GM19463 (cell line): ENCODE measurements around the gene KRT81.
"Not testable (repeated sequence)": the region's sequence is repeated elsewhere in the genome, so short reads cannot be mapped to it uniquely, and the experiment has no call there.

Source experiments
- ATAC-seq: cut with Tn5 transposase; IDR thresholded peaks from one replicate; pipeline ENCODE4 v1.9.1; 2021; ENCODE audit warnings: mild to moderate bottlenecking, moderate library complexity; ENCODE audit not compliant: unreplicated experiment

Gene KRT81

DNA sequence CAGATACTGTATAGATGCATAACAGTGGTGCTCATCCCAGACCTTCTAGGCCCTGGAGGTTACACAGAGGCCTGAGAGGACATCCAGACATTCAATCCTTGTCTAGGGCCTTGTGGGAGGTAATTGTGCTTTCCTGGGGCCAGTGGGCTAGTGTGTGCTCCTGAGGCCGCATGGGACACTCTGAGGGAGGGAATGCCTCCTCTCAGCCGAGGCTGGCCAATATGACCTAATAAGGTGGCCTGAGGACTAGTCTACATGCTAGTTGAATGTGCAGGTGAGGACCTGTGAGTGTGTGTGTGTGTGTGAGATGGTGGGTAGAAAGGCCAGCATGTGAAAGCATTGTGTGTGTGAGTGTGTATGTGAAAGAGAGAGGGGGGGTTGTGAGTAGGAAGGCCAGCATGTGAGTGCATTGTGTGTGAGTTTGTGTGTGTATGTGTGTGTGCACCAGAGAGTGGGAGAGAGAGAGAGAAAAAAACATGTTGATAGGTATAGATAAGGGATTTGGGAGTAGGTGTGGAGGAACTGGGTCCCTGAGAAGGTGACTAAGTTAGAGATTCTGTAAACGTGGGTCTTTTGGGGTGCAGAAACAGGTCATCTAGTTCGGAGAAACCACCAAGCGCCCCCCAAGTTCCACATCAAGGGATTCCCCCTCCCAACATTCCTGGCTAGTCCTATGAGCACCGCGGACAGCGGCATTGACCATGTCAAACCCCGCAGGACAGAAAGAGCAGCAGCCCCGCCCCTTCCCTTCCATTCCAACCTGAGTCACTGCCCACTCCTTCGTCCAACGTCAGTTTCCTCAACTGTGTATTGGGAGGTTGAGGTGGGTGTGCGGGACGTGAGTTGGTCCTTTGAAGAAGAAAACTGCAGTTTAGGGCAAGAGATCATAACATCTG lies 9.7 kb upstream of the KRT81 start:
- no peak for ATAC-seq

DNA sequence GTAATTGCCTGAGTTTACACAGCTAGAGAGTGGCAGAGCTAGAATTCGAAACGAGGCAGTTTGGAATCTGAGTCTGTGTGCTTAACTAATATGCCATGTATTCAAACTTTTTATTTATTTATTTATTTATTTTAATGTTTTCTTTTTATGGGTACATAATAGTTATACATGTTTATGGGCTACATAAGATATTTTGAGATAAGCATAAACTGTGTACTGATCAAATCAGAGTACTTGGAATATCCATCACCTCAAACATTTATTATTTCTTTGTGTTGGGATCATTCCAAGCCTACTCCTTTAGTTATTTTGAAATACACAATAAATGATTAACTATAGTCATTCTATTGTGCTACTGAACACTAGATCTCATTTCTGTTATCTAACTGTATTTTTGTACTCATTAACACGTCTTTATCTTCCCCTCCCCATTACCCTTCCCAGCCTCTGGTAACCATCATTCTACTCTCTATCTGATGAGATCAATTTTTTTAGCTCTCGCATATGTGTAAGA lies 7.4 kb upstream of the KRT81 start:
- ATAC-seq = no peak

DNA sequence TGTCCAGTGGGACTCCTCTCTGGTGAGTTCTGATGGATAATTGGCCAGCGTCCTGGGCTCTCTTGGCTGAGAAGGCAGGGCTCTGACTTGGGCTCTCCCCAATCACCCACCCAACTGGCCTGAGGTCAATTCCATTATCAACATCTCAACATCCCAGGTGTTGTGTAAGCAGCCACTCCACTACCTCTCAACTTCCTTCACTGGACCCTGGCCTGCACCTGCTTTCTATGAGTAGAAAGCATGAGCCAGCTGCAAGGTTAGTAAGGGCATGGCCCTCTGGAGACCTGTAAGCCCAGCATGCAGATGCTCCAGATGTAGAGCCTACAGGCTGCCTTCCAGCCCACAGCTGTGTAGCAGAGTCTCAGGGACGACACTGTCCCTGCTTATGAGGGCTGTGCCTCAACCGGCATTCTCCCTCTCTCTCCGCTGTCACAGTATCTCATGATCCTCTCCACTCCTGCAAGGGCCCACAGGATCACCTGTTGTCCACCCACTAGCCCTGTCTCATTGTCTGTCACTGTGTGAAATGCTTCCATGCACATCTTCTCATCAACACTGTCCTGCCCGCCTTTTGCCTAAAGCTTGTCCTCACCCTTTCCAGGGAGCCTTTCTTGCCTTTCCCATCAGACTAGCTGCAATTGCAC lies 5.4 kb upstream of the KRT81 start:
- no peak for ATAC-seq

DNA sequence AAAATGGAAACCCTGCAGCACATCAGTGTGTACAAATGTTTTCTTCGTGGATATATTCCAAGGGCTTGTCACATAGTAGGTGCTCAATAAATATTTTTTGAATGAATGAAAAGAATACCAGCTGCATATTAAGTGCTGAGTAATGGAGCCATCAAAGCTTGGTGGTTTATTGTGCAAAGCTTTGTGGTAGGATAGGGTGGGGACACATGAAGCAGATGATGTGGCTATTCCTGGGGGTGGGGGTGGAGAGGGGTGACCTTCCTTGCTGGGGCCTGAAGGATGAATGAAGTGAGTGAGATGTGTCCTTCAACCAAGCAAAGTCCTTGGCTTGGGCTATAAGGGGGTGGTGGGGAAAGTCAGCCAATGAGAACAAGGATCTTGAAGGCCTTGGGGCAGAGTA lies 4.3 kb upstream of the KRT81 start:
- ATAC-seq = no peak

DNA sequence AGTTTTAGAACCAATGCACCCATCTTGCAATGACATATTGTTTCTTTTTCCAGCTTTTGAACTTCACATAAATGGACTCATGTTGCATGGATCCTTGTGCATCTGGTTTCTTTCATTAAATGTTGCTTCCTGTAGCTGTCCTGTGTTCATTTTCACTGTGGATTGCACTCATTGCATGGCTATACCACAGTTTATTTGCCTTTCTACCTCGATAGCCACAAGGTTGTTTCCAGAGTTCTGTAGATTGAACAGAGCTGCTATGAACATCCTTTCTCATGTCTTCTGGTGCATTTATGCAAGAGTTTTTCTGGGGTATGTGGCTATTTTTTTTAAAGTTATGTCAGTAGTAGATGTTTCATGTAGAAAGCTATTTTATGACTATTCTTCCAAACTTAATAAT lies 3.5 kb upstream of the KRT81 start:
- ATAC-seq = no peak

DNA sequence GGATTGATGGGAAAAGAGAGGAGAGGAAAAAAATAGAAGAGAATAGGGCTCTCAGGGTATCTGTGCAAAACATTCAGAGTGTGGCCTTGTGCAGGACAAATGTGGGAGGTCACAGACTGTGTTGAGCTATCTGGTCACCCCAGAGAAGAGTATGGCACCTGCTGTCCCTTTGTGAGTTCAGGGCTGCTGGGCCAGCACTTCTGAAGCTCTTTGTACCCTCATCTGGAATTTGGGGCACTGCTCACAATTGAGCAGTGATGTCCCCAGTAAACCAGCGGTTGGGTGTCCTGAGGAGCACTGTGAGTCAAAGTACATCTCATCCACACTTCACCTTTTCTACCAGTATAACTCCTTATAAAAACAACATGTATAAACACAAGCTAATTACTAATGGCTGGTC lies 2.6 kb upstream of the KRT81 start:
- ATAC-seq = no peak

DNA sequence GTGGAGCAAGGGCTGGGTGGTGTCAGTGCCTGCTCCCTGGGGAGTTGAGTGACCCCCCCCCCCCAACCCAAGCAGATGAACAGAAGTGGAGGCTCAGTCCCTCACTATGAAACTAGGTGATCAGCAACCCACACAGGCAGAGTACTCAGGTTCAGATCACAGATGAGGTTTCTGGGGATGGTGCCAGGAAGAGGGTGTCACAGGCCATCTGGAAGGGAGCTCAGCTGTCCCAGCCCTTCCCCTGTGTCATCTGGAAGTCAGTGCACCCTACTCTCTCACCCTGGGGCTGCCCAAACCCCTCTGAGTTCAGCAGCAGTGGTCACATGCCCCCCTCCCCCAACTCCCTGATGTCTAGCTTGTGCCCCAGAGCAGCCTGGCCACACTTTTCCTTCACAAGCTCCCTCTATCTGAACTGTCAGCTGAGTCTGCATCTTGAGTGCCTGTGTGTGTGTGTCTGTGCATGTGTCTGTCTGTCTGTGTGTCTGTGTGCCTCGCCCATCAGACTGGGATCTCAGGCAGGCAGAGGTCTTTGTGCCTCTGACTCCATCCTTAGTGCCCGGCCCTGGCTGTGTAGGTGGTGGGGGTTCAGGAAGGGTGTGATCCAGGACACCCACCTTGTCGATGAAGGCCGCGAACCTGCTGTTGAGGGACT lies 725 bp downstream of the KRT81 start:
- not testable (repeated sequence) for ATAC-seq

DNA sequence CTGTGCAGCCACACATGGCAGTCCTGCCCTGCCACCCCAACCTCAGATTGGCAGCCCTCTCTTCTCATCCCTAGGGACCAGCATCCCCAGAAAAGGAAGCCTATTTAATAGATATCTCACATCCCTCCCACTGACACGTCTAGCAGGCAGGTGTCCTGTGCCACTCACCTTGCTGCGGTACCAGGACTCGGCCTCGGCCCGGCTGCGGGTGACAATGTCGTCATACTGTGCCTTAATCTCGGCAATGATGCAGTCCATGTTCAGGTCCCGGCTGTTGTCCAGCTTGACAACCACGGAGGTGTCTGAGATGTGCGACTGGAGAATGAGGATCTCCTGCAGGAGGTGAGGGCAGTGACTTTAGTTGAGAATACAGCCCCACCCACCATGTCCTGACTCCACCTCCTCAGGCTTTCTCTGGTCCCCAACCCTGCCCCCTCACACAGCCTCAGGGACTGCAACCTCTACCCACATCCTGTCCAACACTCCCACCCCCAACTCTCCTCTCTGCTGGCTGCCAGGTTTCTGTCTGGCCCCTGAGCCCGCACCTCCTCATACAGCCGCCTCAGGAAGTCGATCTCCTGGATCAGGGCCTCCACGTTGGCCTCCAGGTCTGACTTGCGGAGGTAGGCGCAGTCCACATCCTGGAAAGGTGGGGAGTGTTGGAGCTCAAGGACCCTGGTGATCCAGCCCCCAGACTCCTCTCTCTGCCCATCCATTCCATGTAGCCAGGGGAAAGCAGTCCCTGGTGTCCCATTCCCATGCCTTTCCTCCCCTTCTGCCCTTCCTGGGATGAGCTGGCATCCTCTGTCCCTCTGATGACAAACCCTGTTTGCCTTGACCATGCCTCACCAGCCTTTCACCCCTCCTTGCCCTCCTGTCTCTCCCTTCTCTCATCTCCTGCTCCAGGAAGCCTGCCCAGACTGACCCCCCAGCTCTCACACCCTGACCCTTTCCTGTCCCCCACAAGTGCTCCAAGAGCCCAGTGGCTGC lies 3.2 kb downstream of the KRT81 start:
- ATAC-seq = peak; percentile 95

DNA sequence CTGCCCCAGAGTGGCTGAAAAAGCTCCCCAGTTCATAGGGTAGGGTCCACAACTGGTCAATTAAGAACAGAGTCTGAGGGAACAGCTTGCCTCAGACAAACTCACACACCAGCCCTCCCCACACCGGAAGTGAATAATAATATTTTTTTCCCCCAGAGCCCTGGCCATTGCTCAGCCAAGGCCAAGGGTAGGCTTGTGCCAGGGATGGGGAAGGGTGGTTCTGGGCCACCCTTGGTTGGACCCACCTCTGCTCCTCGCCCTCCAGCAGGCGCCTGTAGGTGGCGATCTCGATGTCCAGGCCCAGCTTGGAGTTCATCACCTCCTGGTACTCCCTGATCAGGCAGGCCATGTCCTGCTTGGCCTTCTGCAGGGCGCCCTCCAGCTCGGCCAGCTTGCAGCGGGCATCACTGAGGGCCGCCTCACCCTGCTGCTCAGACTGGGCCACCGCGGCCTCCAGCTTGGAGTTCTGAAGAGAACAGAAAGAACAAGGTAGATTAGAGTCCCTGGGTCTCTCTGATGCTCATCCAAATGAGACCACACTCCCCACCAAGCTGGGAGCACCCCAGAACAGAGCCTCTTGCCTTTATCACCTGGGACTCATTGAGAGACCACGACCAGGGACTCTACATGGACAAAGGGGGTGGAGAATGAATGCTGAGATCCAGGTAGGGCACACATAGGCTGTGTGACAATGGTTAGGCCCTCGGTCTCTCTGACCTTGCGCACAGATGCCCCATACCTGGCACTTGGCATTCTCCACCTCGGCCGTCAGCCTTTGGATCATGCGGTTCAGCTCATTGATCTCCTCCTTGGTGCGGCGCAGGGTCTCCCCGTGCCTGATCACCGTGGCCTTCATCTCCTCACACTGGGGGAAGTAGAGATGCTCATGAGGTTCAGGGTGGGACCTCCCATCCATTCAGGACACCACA lies 4.2 kb downstream of the KRT81 start:
- not testable (repeated sequence) for ATAC-seq

DNA sequence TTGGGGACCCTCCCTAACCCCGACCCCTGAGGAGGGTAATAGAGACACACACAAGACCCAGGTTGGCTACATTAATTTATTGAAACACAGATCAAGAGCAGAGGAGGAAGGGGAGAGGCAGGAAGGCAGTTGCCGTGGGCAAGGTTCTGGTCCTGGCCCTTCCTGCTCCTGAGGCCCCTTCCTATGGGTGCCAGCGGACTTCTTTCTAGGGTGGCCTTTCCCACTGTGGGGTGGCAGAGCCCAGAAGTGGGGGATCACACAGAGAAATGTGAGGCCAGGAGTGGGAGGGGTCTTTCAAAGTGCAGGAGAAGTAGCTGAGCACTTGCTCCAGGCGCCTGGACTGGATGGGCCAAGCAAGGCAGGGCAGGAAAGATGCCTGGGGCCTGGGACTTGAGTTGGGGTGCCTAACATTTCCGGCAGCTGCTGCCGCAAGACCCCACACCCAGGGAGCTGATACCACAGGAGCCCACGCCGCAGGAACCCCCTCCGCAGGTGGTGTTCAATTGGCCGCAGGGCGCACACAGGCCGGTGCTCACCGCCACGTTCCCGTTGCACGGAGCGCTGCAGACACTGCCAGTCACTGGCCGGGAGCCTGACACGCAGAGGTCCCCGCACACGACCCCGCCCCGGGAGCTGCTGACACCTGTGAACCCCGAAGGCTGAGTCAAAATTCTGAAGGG lies 5.3 kb downstream of the KRT81 start:
- ATAC-seq = no peak

DNA sequence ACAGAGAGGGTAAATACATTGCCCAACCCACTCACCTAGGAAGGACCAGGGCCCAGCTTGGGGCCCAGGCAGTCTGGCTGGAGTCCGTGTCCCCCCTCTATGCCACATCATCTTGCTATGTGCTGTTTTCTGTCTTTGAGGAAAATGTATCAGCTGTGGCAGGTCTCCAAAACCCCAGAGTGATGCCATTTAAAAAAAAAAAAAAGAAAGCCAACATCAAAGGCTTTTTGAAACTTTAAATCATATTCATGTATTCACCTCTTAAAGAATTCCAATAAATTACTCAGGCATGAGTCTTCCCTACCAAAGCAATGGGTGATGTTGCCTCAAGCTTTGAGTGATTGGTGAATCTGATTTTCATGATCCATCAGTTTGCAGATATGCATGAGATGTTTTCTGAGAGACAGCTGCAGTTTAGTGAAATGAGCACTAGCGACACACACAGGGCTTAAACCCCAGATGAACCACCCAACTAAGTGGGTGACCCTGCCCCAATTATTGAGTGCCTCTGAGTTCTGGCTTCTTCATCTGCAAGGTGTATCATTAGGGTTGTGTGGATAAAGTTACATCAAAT lies 6.1 kb downstream of the KRT81 start:
- ATAC-seq = no peak

DNA sequence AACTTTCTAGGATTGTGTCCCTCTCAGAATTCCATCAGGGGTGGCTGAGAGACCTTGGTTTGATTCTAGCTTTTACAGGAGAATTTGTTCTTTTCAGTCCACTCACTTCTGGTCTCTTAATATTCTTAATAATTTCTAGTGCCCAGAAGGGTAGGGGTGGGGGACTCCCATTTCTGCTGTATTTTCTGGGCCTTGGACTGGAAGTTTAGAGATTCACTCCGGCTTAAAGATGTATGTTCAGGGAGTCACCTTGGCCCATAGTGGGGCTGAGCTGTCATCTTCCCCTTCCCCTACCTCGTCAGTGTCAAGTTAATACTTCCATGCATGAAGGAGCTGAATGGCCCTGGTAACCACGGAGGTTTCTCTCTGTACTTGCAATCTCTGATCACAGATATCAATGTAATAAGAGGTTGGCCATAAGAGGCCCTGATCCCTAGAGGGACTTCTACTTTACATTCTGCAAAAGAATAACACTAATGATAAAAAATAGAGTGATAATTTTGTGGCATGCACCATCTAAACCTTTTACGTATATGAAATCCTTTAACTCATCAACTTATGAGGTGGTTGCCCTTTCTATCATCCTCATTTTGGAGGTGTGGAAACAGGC lies 6.7 kb downstream of the KRT81 start:
- no peak for ATAC-seq

DNA sequence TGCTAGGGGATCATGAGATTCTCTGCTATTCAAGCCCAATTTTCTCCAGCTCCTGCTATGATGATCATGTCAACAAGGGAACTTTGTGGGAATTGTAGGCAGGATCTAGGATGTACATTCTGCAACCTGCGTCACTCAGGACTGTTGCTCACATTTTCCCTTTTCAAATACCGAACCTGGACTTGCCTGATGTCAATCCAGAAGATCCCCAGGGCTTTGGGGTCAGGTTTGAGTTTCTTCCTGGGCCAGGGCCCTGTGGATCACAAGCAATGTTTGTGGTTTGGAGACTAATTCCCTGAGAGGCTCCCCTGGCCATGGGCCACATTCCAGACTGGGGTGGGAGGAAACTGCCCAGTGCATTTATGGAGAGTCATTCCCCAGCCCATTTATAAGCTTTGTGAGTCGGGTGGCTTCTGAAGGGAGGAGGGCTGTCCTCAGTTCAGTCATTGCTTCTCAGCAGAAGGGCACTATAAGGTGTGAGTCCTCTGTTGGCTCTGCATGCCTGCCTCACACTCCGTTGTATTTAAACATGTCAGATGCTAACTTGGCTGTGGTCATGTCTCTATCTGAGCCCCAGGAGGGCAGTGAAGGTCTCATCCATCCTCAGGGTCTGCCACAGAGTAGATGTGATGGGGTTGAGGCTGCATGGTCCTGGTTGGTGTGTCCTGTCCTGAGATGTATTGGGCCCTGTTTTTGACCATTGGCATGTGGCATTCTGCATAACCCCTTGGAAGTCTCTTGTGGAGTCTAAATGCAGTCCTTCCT lies 10.4 kb downstream of the KRT81 start:
- no peak for ATAC-seq

DNA sequence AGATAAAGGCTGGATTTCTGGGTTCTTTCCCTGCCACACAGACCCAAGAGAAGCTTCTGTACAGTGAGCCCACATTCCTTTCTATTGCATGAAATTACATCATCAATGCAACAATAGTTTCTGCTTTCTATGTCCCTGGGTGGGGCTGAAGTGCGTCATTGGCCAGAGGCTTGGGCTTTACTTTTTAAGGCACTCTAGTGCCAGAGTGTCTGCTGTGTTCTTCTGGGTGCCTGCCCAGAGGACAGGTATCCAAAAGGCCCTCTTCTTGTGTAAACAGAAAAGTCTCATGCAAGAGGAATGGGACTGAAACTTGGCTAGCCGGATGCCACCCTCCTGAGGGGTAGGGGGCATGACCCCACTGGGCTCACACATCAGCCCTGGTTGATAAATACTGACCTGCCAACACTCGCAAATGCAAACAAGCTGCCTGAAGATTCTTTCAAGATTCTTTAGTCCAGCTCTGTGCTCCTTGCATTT lies 11.0 kb downstream of the KRT81 start:
- no peak for ATAC-seq

DNA sequence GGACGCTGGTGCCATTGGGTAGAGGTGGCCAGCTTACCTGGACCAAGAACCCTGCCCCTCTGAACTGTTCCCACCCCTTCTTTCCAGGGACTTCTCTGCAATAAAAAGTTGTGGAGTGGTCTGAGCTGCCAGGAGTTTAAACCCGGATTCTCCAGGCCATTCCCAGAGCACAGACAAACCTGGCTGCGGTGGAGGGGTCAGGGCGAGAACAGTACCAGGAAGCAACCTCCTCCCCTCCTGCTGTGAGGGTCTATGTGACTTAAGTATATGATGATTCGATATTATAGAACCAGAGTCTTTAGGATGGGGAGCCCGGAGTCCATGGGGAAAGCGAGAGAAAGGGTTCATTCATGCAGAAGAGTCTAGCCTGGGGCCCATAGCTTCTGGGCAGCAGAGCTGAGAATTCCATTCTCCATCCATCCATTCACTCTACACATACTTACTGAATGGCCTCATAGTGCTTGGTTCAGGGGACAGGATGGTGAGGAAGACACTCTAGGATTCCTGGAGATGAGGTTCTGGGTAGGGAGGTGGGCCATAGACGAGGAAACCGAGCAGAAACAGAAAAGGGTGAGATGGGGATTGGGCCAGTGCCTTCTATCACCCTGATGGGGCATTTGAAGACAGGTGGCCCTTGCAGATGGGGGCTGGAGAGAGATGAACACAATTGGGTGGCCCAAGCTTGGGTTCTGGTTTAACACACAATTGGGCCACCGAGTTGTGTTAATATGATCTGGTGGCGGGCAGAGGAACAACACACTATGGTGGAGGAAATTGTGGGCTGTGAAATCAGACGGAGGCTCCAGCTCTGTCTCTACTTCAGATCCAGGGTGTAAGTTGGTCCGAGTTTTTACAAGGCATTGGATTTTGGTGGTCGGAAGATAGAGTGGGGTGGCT lies 11.7 kb downstream of the KRT81 start:
- ATAC-seq = no peak
